AML-193 (cell line): ENCODE data around the gene FRK.
"Not testable (repeated sequence)": the region's sequence is repeated elsewhere in the genome, so short reads cannot be mapped to it uniquely, and the experiment has no call there.

ENCODE experiments used
- DNase-seq, 2 experiments: peaks; one replicate each; lab custom pipeline; 2025; lab: John Stamatoyannopoulos, UW

The FRK gene

GRCh38 chr6:115937502-115937901 is 123.2 kb downstream of the FRK start:
- DNase-seq: not testable (repeated sequence)

DNA sequence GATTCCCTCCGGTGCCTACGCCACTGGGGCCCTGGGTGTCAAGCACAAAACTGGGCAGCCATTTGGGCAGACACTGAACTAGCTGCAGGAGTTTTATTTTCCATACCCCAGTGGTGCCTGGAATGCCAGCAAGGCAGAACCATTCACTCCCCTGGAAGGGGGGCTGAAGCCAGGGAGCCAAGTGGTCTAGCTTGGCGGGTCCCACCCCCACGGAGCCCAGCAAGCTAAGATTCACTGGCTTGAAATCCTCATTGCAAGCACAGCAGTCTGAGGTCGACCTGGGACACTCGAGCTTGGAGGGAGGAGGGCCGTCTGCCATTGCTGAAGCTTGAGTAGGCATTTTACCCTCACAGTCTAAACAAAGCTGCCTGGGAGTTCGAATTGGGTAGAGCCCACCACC is 125.3 kb downstream of the FRK start:
- DNase-seq: no peak

DNA sequence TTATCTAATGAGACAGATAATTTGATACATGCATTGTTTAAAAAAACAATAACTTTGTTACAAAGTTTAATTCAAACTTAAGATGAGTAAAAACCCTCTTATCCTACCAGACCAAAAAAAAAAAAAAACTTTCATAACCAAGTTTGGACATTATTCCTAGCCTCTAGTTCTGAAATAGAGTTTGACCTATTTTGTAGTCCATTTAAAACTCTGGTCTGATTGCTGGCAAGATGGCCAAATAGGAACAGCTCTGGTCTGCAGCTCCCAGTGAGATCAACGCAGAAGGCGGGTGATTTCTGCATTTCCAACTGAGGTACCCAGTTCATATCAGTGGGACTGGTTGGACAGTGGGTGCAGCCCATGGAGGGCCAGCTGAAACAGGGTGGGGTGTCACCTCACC is 125.9 kb downstream of the FRK start:
- DNase-seq: no peak

DNA sequence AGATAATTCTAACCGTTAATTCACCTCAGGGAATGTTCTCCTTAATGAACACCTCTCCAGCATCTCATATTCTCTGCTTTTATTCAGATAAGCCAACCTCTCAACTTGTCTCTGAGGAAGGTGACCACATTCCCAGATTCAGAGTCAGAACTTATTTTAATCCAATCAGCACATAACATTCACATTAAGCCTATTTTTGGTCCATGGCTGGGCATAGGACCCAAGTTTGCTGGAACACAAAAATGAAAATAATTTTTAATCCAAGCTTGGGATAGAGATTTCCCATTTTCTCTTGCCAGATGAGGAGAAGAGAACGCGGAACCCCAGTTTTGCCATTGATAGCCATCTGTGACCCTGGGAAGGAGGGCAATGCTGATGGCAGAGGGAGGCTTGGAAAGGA is 126.5 kb downstream of the FRK start:
- DNase-seq: no peak

- no peak for DNase-seq
These were observed 128.2 kb downstream of the FRK start for GRCh38 chr6:115932481-115932880.

- DNase-seq: not testable (repeated sequence)
These were observed 132.7 kb downstream of the FRK start for GRCh38 chr6:115928000-115928399.

- DNase-seq: no peak
These were observed 137.7 kb downstream of the FRK start for GRCh38 chr6:115922971-115923370.

GRCh38 chr6:115914098-115914497 is 146.6 kb downstream of the FRK start:
- DNase-seq: peak in 1 of 2 experiments; percentile 23

DNA sequence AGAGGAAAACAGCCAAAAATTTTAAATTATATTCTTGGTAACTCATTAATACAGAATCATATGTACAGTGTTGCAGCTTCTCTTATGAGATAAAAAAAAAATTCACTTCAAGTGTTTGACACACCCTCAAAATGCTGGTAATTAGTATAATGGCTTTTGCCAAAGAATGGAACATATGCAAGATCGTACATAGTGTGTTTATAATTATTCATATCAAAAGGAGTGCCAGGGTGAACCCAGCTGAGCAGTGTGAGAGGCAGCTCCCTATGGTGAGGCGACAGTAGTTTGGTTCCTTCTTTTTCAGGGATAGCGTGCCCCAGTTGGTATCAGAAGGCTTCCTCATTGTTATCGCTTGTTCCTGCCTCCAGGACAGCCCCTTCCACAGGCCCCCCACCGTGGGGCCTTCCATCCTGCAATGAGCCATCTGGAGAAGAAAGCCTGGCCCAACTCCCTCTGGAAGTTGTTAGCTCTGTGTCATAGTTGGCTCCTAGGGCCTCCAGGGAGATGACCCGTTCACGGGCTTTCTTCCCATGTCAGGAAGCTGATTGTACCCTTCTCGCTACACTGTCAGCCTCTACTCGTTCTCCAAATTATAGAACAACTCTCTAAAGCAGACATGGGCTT is 150.7 kb downstream of the FRK start:
- no peak for DNase-seq

GRCh38 chr6:115908906-115909559 is 151.7 kb downstream of the FRK start:
- no peak for DNase-seq

- DNase-seq: no peak
These were observed 155.2 kb downstream of the FRK start for GRCh38 chr6:115905471-115905870.

- DNase-seq: no peak
These were observed 158.3 kb downstream of the FRK start for GRCh38 chr6:115902436-115902835.

DNA sequence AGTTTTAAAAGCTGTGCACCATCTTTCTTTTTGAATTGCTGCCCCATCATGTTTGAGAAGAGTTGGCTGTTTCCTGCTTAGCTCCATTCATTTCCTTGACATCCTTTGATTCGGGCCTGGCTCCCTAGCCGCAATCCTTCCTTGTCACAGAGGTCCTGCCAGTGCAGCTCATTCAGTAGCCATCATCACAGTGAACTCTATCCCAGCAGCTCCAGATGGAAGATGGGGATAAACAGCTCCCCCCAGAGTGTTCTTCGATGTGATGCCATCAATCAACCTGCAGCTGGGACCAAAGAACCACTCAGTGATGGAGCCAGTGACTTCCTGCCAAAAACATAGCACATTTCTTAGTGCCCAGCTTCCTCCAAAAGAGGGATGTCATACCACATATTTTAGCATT is 158.8 kb downstream of the FRK start:
- no peak for DNase-seq

DNA sequence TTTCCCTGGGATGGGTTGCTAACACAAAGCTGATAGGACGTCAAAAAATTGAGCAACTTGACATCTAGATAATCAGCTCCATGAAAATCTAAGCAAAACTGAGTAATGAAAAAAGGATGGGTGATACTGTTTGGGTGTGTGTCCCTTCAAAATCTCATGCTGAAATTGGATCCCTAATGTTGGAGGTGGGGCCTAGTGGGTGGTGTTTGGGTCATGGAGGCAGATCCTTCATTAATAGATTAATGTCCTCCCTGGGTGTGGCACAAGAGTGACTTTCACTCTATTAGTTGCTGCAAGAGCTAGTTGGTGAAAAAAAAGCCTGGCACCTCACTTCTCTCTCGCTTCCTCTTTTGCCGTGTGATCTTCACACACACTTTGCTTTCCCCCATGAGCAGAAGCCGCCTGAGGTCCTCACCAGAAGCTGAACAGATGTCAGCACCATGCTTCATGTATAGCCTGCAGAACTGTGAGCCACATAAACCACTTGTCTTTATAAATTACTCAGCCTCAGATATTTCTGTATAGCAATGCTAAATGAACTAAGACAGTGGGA is 160.9 kb downstream of the FRK start:
- no peak for DNase-seq

- DNase-seq: no peak
These were observed 162.4 kb downstream of the FRK start for GRCh38 chr6:115898246-115898645.

GRCh38 chr6:115896538-115897129 is 164.1 kb downstream of the FRK start:
- peak; percentile 30 to 43 for DNase-seq

DNA sequence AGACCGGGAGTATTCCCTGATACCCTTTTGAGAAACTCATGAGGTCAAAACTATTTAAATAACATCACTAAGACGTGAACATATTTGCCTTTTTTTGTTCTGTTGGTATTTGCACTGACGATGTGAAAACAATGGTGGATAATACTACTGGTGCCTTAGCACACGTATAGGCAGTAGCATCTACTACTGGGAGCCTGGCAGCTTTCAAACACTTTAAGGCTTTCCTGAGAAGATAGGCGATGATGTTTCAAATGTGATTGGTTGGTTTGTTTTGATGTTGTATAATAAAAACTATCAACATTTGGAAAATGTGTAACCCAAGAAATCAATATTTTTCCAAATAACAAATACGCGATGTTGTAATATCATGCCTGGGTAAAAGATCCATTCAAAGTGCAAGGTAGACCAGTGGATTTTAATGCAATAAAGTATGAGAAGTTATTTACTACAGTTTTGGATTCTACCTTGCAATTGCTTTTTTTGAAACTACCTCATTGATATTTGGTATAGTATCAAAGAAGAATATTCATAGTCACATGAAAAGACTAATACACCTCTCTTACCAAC is 166.2 kb downstream of the FRK start:
- DNase-seq: no peak

GRCh38 chr6:115891750-115892149 is 168.9 kb downstream of the FRK start:
- DNase-seq: no peak

GRCh38 chr6:115891111-115891669 is 169.5 kb downstream of the FRK start:
- no peak for DNase-seq

DNA sequence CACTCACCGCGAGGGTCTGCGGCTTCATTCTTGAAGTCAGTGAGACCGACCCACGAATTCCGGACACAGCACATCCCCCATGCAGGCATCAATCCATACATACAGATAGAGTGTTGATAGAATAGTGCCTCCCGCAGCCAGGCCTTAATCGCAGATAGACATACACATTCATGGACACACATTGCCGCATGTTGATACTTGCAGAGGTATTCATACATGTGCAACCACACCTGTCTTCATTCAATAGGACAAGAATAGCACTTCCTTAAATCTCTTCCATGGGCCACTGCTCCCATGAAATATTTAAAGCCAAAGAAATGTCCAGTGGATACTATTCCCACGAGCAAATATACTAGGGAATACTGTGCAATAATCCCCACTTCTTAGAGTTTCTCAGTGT is 170.5 kb downstream of the FRK start:
- no peak for DNase-seq

DNA sequence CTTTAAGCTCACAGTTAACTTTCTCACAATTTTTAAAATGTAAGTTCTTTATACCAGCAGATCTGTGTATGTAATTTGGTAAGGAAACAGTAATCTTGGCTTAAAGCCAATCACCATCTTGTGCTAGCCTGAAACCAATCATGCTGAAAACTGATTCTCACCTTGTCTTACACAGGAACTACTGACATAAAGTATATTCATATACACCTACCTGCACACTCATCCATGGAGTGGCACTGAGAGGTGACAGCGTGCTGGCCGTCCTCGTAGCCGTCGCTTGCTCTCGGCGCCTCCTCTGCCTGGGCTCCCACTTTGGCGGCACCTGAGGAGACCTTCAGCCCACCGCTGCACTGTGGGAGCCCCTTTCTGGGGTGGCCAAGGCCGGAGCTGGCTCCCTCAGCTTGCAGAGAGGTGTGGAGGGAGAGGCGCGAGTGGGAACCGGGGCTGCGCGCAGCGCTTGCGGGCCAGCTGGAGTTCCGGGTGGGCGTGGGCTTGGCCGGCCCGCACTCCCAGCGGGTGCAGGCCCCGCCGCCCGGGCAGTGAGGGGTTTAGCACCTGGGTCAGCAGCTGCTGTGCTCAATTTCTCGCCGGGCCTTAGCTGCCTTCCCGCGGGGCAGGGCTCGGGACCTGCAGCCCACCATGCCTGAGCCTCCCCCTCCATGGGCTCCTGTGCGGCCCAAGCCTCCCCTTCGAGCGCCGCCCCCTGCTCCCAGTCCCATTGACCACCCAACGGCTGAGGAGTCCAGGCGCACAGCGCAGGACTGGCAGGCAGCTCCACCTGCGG is 171.8 kb downstream of the FRK start:
- not testable (repeated sequence) for DNase-seq

DNA sequence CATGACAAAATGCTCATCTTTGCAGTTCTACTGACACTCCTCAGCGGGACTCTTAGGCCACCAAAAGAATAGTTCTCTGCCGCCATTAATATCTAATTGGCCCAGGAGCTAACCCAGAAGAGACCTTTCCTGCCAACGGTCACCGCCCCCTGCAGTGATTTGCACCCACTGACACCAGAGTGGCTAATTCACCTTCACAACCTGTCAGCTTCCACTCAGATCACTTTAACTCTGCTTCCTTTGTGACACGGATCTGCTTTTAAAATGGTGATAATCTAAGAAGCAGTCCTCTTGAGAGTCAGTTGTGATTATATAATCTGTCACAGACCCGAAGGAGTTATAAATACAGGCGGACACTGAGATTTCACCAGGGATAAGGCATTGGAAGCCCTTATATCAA is 172.8 kb downstream of the FRK start:
- DNase-seq: no peak
